Measurements from ENCODE around the gene TAP2.
"Not testable (repeated sequence)": the region's sequence is repeated elsewhere in the genome, so short reads cannot be mapped to it uniquely, and the experiment has no call there.

Gene TAP2

DNA sequence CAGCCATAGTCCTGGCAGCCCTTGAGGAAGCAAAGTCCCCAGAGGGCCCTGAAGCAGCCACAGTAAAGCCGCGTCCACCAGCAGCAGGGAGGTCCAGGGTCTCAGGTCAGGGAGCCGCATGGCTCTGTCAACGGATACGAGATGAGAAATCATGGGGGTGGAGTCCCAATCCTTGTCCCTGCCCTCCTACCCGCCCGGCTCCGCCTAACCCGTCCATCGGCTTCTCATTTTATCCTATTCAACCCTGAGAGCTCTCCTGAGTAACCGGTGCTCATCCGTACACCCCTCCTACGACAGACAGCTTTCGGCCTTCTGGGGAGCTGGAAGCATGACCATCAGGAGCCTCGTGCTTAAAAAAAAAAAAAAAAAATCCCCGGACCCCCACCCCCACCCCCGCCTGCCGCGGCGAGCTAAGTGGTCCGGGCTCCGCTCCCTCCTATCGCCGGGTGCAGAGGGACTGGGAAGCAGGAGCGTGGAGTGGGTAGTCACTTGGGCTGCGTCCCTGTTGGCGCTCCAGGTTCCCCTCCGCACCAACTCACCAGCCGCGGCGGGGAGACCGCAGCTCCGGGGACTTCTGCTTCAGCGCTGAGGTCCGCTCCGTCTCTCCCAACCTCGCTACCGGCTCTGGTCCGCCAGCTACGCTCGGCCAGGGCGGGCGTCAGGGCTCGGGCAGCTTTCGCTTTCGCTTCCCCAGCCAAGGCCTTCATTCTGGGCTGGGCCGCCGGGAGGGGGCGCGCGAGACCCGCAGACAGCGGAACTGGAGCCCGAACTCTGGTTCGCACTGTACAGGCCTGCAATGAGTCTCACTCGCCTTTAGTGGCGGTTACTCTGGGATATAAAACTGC, at the start of gene TAP2:
TAP2 (minus strand) TSS at position 626 of the 845 bp plus-strand sequence; CDS start at position 120, 506 bp downstream.
- peak within 1 kb of the TSS; percentile 94 for H3K4me3 ChIP-seq (ENCODE audit: low read length)
- peak; percentile 89 for DNase-seq (ENCODE audit: low read depth)
- TF ChIP-seq, protein P1, sequence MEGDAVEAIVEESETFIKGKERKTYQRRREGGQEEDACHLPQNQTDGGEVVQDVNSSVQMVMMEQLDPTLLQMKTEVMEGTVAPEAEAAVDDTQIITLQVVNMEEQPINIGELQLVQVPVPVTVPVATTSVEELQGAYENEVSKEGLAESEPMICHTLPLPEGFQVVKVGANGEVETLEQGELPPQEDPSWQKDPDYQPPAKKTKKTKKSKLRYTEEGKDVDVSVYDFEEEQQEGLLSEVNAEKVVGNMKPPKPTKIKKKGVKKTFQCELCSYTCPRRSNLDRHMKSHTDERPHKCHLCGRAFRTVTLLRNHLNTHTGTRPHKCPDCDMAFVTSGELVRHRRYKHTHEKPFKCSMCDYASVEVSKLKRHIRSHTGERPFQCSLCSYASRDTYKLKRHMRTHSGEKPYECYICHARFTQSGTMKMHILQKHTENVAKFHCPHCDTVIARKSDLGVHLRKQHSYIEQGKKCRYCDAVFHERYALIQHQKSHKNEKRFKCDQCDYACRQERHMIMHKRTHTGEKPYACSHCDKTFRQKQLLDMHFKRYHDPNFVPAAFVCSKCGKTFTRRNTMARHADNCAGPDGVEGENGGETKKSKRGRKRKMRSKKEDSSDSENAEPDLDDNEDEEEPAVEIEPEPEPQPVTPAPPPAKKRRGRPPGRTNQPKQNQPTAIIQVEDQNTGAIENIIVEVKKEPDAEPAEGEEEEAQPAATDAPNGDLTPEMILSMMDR (conservative IDR thresholded peaks at IDR 0.05; ENCODE audit: low read length) = peak; percentile 75

DNA sequence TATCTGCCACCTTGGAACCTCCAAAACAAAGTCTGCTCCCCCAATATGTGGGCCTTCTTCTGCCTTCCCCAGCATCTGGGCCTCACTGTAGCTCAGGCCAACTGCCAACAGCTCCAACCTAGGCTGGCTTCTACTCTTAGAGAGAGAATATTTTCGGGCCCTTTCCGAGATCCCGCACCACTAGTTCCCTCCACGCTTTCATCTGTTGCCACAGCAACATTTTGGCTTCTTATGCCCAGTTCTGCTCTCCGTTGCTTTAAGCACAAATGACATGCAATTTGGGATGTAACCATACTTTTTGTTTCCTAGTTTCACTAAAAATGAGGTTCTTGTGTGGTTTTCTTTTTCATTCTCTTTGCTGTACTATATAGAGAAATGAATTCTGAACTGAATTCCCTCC, 49.1 kb upstream of the TAP2 start:
- no peak for DNase-seq (ENCODE audit: low read depth)
- TF ChIP-seq, protein P1 (conservative IDR thresholded peaks at IDR 0.05; ENCODE audit: low read length) = no peak
- no peak overlapping the region for H3K4me3 ChIP-seq (ENCODE audit: low read length)

DNA sequence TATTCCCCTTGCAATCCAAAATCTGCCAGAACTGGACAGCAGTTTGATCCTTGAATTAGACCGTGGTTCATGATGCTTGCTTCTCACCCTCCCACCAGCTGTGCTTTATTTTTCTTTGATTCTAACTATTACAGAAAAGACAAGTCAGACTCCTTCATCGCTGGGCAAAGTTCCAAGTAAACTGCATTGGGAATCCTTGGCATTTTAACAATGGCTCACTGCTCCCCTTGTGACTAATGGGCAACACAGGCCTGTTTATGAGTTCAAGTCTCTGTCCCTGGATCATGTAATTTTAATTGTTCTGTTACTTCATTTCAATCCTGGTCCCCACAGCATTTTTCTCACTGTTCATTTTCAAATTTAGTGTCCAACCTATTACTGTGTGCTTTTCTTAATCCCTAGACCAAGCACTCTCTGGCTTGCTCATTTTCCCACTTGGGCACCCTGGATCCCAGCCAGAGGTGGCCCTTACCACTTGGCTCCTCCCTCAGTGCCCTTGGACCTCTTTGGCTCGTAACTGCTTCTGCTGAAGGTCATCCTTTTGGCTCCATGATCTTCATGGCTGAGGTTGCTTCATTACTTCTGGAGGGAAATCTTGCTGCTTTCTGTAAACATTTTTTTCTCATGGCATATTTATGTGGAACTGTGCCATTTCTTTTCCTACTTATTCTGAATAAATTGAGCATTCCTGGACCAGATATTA, 48.3 kb upstream of the TAP2 start:
- peak; percentile 78 for DNase-seq (ENCODE audit: low read depth)
- H3K4me3 ChIP-seq (ENCODE audit: low read length) = no peak overlapping the region
- TF ChIP-seq, protein P1 (conservative IDR thresholded peaks at IDR 0.05; ENCODE audit: low read length) = no peak

DNA sequence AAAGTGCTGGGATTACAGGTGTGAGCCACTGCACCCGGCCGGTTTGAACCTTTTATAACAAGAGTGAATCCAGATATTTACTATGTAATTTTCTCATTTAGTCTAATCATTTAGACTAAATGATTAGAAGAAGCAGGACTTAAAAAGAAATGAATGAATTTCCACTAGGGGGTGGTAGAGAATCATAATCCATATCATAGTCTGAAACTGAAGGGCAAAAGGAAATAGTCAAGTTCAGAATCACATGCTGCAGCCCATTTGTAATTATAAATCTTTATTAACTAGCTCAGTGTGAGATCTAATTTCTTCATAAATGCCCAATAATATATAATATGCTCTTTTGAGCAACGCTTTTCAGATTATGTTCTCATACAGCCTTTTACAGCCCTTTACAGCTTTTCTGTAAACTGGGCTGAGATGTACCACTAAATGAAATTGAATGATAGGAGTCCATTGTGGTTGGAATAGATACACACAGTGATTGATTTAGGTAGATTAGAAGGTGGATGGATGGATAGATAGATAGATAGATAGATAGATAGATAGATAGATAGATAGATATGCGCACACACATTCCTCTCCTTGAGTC, 47.3 kb upstream of the TAP2 start:
- peak; percentile 73 for DNase-seq (ENCODE audit: low read depth)
- TF ChIP-seq, protein P1 (conservative IDR thresholded peaks at IDR 0.05; ENCODE audit: low read length) = peak; percentile 74

DNA sequence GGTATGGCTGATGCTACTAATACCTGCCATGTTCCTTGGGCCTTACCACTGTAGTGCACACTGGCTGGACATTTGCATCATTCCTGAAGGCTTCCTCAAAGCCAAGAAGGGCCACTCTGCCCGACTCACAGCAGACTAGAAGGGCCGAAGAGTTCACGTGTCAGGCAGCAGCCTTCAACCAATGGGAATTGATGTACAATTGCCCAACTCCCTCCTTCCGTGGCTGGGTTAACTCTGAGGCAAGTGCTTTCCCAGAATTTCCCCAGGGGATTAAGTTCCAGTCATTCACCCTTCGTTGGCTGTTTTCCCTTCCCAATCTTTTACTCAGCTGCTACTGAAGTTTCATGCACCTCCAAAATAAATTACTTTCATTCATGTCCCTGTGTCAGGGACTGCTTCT, 45.2 kb upstream of the TAP2 start:
- TF ChIP-seq, protein P1 (conservative IDR thresholded peaks at IDR 0.05; ENCODE audit: low read length) = no peak
- DNase-seq (ENCODE audit: low read depth) = peak; percentile 82
- no peak overlapping the region for H3K4me3 ChIP-seq (ENCODE audit: low read length)

More for the DNA sequence above, 47.3 kb upstream of the TAP2 start:
- no peak overlapping the region for H3K4me3 ChIP-seq (ENCODE audit: low read length)

DNA sequence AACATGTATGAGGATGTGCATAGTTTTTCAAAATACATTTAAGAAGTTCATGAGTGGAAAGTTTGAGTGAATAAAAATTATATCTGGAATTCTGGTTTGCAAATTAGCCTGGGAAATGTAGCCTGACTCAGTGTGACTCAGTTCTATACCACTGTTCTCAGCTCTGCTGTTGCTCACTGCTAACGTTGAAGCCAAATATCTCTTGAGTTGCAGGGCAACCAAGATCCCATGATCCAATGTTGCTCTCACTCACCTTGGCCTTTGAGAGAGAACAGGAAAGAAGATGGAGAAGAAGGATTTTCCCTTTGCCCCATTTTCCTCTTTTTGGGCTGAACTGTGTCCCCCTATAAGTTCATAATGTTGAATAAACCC, 44.3 kb upstream of the TAP2 start:
- peak; percentile 47 for DNase-seq (ENCODE audit: low read depth)
- TF ChIP-seq, protein P1 (conservative IDR thresholded peaks at IDR 0.05; ENCODE audit: low read length) = no peak
- no peak overlapping the region for H3K4me3 ChIP-seq (ENCODE audit: low read length)

DNA sequence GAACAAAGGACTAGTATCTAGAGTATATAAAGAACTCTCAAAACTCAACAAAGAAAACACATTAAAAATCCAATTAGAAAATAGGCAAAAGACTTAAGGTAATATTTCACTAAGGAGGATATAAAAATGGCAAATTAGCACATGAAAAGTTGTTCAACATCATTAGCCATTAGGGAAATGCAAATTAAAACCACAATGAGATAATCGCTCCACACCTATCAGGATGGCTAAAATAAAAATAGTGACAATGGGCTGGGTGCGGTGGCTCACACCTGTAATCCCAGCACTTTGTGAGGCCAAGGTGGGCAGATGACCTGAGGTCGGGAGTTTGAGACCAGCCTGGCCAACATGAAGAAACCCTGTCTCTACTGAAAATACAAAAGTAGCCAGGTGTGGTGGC, 42.4 kb upstream of the TAP2 start:
- not testable (repeated sequence) for DNase-seq (ENCODE audit: low read depth); H3K4me3 ChIP-seq (ENCODE audit: low read length)

Data from AG10803 (cell line).